HG03103 (cell line): ENCODE measurements around the gene ASPHD2.

ENCODE experiments used
- ATAC-seq: cut with Tn5 transposase; IDR thresholded peaks from one replicate; pipeline ENCODE4 v1.9.1; 2021; ENCODE audit warnings: low read depth; ENCODE audit not compliant: unreplicated experiment

ASPHD2 gene

GRCh38 chr22:26444777-26445176 is 15.7 kb downstream of the ASPHD2 start:
- ATAC-seq, result no peak

- no peak for ATAC-seq
Measured at GRCh38 chr22:26445577-26446275, 16.7 kb downstream of the ASPHD2 start.

- ATAC-seq, result no peak
Measured at GRCh38 chr22:26446808-26447515, 17.9 kb downstream of the ASPHD2 start.

GRCh38 chr22:26447584-26448329 is 18.7 kb downstream of the ASPHD2 start:
- no peak for ATAC-seq

GRCh38 chr22:26448334-26448733 is 19.3 kb downstream of the ASPHD2 start:
- ATAC-seq, result no peak

- ATAC-seq, result no peak
Measured at GRCh38 chr22:26448941-26449340, 19.9 kb downstream of the ASPHD2 start.

- no peak for ATAC-seq
Measured at GRCh38 chr22:26450453-26451185, 21.6 kb downstream of the ASPHD2 start.

GRCh38 chr22:26452236-26453016 is 23.4 kb downstream of the ASPHD2 start:
- ATAC-seq, result no peak

- ATAC-seq, result no peak
Measured at GRCh38 chr22:26453216-26453615, 24.2 kb downstream of the ASPHD2 start.

GRCh38 chr22:26453812-26454500 is 24.9 kb downstream of the ASPHD2 start:
- ATAC-seq, result no peak

GRCh38 chr22:26457661-26458272 is 28.7 kb downstream of the ASPHD2 start:
- no peak for ATAC-seq

- ATAC-seq, result no peak
Measured at GRCh38 chr22:26460202-26460601, 31.1 kb downstream of the ASPHD2 start.

- no peak for ATAC-seq
Measured at GRCh38 chr22:26461188-26461810, 32.2 kb downstream of the ASPHD2 start.

GRCh38 chr22:26462051-26462450 is 33.0 kb downstream of the ASPHD2 start:
- no peak for ATAC-seq

- ATAC-seq, result no peak
Measured at GRCh38 chr22:26462641-26463040, 33.6 kb downstream of the ASPHD2 start.

GRCh38 chr22:26463101-26463661 is 34.1 kb downstream of the ASPHD2 start:
- ATAC-seq, result no peak

GRCh38 chr22:26463688-26464087 is 34.6 kb downstream of the ASPHD2 start:
- no peak for ATAC-seq

GRCh38 chr22:26464312-26464711 is 35.3 kb downstream of the ASPHD2 start:
- no peak for ATAC-seq
